ENCODE measurements around the gene JARID2. TPM values are rescaled to one million over a fixed set of nuclear protein-coding genes. Genes with fewer than 3 reads are reported as not detected.
A peak's percentile ranks its signal among the peaks of the same experiment; 100 is the strongest.

The JARID2 gene
- total and polyA plus RNA-seq, 9 of the 15 experiments (the other 6 are each of a cell fraction or from before 2014, with no cell fraction given): 5.0 to 29.0 (median 15.6) TPM

GRCh38 chr6:15244620-15245360 is 1.1 kb upstream of the JARID2 start (continued):
- no peak for TF ChIP-seq CUX1 (CRISPR knock-in tag; IDR thresholded peaks at IDR 0.05)
- 0 out of 2 replicates have a peak, but pooled peaks have one; percentile 19 for TF ChIP-seq CBFA2T3 (IDR thresholded peaks at IDR 0.05)
- TF ChIP-seq ZNF395 (CRISPR knock-in tag; IDR thresholded peaks at IDR 0.05): peak; percentile 67; the same call in 1 of the 2 replicates
- TF ChIP-seq, protein P1, sequence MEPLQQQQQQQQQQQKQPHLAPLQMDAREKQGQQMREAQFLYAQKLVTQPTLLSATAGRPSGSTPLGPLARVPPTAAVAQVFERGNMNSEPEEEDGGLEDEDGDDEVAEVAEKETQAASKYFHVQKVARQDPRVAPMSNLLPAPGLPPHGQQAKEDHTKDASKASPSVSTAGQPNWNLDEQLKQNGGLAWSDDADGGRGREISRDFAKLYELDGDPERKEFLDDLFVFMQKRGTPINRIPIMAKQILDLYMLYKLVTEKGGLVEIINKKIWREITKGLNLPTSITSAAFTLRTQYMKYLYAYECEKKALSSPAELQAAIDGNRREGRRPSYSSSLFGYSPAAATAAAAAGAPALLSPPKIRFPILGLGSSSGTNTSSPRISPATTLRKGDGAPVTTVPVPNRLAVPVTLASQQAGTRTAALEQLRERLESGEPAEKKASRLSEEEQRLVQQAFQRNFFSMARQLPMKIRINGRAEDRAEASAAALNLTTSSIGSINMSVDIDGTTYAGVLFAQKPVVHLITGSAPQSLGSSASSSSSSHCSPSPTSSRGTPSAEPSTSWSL (CRISPR knock-in tag; IDR thresholded peaks at IDR 0.05; ENCODE audit: borderline replicate concordance): peak; percentile 84; the same call in 1 of the 2 replicates
- TF ChIP-seq CTBP1 (IDR thresholded peaks at IDR 0.05; ENCODE audit: borderline replicate concordance): peak; percentile 67
- TF ChIP-seq ZNF24 (IDR thresholded peaks at IDR 0.05): no peak
- peak in 1 of 2 experiments; percentile 58; a peak in 2 of 4 replicates for TF ChIP-seq HDAC1 (IDR thresholded peaks at IDR 0.05)
- no peak for TF ChIP-seq ZNF764 (CRISPR knock-in tag; IDR thresholded peaks at IDR 0.05; ENCODE audit: low read depth)
- TF ChIP-seq ADNP (tag; IDR thresholded peaks at IDR 0.05): no peak
- no peak for TF ChIP-seq ZKSCAN1 (IDR thresholded peaks at IDR 0.05; ENCODE audit: low read depth, low read length)
- TF ChIP-seq CC2D1A (IDR thresholded peaks at IDR 0.05): no peak
- TF ChIP-seq, protein P2, sequence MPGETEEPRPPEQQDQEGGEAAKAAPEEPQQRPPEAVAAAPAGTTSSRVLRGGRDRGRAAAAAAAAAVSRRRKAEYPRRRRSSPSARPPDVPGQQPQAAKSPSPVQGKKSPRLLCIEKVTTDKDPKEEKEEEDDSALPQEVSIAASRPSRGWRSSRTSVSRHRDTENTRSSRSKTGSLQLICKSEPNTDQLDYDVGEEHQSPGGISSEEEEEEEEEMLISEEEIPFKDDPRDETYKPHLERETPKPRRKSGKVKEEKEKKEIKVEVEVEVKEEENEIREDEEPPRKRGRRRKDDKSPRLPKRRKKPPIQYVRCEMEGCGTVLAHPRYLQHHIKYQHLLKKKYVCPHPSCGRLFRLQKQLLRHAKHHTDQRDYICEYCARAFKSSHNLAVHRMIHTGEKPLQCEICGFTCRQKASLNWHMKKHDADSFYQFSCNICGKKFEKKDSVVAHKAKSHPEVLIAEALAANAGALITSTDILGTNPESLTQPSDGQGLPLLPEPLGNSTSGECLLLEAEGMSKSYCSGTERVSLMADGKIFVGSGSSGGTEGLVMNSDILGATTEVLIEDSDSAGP (CRISPR knock-in tag; IDR thresholded peaks at IDR 0.05): no peak
- no peak for TF ChIP-seq CSDE1 (IDR thresholded peaks at IDR 0.05)
- TF ChIP-seq KAT7 (CRISPR knock-in tag; IDR thresholded peaks at IDR 0.05; ENCODE audit: borderline replicate concordance): peak; percentile 94
- TF ChIP-seq RBM17 (IDR thresholded peaks at IDR 0.05; ENCODE audit: borderline replicate concordance, low read depth, low read length): no peak
- TF ChIP-seq, protein P3, sequence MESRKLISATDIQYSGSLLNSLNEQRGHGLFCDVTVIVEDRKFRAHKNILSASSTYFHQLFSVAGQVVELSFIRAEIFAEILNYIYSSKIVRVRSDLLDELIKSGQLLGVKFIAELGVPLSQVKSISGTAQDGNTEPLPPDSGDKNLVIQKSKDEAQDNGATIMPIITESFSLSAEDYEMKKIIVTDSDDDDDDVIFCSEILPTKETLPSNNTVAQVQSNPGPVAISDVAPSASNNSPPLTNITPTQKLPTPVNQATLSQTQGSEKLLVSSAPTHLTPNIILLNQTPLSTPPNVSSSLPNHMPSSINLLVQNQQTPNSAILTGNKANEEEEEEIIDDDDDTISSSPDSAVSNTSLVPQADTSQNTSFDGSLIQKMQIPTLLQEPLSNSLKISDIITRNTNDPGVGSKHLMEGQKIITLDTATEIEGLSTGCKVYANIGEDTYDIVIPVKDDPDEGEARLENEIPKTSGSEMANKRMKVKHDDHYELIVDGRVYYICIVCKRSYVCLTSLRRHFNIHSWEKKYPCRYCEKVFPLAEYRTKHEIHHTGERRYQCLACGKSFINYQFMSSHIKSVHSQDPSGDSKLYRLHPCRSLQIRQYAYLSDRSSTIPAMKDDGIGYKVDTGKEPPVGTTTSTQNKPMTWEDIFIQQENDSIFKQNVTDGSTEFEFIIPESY (CRISPR knock-in tag; IDR thresholded peaks at IDR 0.05): no peak

All from K562 (cell line).